Rectal smooth muscle tissue (tissue), 1 donor: ENCODE measurements around the gene EDEM3.
"Not testable (repeated sequence)": the region's sequence is repeated elsewhere in the genome, so short reads cannot be mapped to it uniquely, and the experiment has no call there.

Experiments used
- H3K27ac ChIP-seq: one replicate; pipeline ENCODE4 v1.7.0; 2013; ENCODE audit warnings: low read depth, low read length, inconsistent platforms
- H3K27me3 ChIP-seq: one replicate; pipeline ENCODE4 v1.7.0; 2013; ENCODE audit warnings: low read length; ENCODE audit not compliant: control insufficient read depth, insufficient read depth
- H3K36me3 ChIP-seq: one replicate; pipeline ENCODE4 v1.7.0; 2013; ENCODE audit warnings: low read length; ENCODE audit not compliant: control insufficient read depth, insufficient read depth
- H3K4me1 ChIP-seq: one replicate; pipeline ENCODE4 v1.7.0; 2013; ENCODE audit warnings: low read length; ENCODE audit not compliant: control insufficient read depth, insufficient read depth
- H3K4me3 ChIP-seq: one replicate; pipeline ENCODE4 v1.7.0; 2013; ENCODE audit warnings: low read length
- H3K9ac ChIP-seq: one replicate; pipeline ENCODE4 v1.7.0; 2013; ENCODE audit warnings: low read length

Gene EDEM3

DNA sequence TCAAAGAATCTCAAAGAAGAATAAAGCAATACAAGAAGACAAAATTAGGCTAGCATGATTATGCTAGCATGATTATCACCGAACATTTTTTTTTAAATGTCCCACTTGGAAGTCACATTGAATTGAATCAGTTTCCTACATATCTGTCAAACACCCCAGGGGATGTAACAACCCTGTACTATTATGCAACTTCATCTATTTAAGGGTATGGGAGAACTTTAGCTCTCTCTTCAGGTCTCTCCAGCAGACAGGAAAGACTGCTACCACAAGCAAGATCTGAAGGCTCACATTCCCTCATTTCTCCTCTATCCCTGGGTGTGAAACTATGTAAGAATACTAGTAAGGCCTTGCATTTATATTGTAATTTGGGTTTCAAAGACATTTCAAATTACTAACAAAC, 52.8 kb downstream of the EDEM3 start:
- Histone ChIP-seq H3K4me1 (no peaks in the 10 kb centered on the region), H3K36me3 (peaks cover 3% of the 10 kb centered on the region), H3K27ac (no peak overlapping the region)

DNA sequence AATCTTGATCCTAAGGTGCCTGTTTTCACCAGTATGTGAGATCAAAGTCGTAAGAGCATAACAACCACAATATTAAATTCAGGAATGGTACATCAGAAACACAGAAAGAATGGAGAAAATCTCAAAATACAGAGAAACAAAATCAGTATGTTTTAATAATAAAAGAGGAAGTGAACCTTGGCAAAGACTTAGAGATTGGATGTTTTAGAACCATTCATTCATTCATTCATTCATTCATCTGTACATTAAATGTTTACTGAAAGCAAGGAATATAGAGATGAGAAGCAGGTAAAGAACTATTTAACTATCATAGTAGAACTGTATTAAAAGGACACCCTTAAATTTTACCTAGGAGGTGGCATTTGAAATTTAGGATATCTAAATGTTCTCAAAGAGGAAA, 55.7 kb downstream of the EDEM3 start:
- no peak overlapping the region for H3K27ac ChIP-seq
- H3K4me1 ChIP-seq: no peaks in the 10 kb centered on the region
- H3K4me3 ChIP-seq: no peak overlapping the region
- H3K27me3 ChIP-seq: no peaks in the 10 kb centered on the region
- peaks cover 9% of the 10 kb centered on the region for H3K36me3 ChIP-seq
- no peak overlapping the region for H3K9ac ChIP-seq

More for the DNA sequence above, 52.8 kb downstream of the EDEM3 start:
- H3K9ac ChIP-seq: no peak overlapping the region
- H3K27me3 ChIP-seq: no peaks in the 10 kb centered on the region
- H3K4me3 ChIP-seq: no peak overlapping the region

DNA sequence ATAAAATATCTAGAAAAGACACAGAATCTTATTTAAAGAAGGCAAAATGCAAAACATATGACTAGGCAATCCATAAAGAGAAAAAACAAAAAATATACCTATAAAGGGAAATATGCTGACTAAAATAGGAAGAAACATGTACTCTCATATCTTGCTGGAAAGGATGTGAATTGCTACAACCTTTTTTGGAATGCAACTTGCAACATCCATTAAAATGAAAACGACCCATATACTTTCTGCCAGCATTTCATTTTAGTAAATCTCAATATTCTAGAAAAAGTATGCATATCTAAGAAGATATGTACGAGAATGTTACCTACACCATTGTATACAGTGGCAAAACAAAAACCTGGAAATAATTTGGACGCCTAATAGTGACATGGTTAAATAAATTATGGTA, 56.6 kb downstream of the EDEM3 start:
- no peaks in the 10 kb centered on the region for H3K4me1 ChIP-seq
- H3K9ac ChIP-seq: no peak overlapping the region
- no peaks in the 10 kb centered on the region for H3K27me3 ChIP-seq
- H3K4me3 ChIP-seq: no peak overlapping the region
- no peak overlapping the region for H3K27ac ChIP-seq
- peaks cover 9% of the 10 kb centered on the region for H3K36me3 ChIP-seq

DNA sequence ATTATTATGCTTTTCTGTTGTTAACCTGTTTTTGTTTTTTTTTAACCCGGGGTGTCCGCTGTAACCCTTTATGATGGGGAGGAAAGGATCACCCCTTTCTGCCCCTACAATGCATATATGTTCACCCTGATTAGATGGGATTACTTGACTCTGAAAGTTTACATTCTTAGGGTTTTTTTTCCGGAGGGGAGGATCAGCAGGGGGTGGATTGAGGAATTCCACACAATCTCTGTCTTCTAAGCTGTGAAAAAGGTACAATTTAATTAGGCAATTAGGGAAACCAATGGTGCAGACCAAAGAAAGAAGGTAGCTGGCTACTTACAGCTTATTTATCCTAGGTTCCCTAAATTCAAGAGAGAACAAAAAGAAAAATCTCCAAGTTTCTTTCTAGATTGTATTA, 58.3 kb downstream of the EDEM3 start:
- Histone ChIP-seq H3K4me3 (no peak overlapping the region), H3K9ac (no peak overlapping the region), H3K27me3 (no peaks in the 10 kb centered on the region), H3K36me3 (peaks cover 6% of the 10 kb centered on the region), H3K4me1 (no peaks in the 10 kb centered on the region), H3K27ac (no peak overlapping the region)

DNA sequence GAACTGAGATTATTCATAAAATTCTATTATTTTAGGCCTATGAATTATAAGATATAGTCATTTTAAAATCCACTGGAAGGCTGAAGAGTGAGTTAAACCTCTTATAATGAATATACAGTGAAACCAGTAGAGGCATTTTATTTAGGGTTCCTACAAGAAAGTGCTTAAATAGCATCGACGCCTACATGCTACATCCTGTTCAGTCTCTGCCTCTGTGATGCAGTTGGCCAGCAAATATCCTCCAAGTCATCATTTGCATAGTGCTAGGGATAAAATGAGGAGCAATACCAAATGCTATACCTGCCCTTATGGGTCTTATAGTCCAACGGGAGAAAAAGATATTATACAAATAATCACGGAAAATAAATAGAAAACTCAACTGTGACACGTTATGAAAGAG, 59.6 kb downstream of the EDEM3 start:
- Histone ChIP-seq H3K9ac (no peak overlapping the region), H3K4me1 (no peaks in the 10 kb centered on the region), H3K36me3 (peaks cover 6% of the 10 kb centered on the region), H3K27me3 (no peaks in the 10 kb centered on the region), H3K27ac (no peak overlapping the region), H3K4me3 (no peak overlapping the region)

DNA sequence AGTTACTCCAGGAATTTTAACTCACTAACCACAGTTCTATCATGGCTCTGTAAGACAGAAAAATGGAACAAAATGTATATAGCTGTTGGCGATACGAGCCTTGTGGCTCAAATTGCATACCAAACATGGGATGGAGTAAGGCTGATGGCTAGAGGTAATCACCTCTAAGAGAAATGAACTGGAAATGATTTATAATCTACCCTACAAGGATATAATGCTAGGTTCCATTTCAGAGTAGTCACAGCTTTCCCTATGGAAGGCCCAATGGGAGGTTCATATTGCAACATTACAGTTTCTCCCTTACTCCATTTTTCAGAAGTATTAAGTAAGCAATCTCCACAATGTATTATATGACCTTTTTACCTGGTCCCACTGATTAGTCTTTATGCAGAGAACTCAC, 61.6 kb downstream of the EDEM3 start:
- H3K27me3 ChIP-seq: no peaks in the 10 kb centered on the region
- H3K27ac ChIP-seq: no peak overlapping the region
- H3K4me1 ChIP-seq: no peaks in the 10 kb centered on the region
- H3K36me3 ChIP-seq: peaks cover 6% of the 10 kb centered on the region
- no peak overlapping the region for H3K9ac ChIP-seq
- H3K4me3 ChIP-seq: no peak overlapping the region

DNA sequence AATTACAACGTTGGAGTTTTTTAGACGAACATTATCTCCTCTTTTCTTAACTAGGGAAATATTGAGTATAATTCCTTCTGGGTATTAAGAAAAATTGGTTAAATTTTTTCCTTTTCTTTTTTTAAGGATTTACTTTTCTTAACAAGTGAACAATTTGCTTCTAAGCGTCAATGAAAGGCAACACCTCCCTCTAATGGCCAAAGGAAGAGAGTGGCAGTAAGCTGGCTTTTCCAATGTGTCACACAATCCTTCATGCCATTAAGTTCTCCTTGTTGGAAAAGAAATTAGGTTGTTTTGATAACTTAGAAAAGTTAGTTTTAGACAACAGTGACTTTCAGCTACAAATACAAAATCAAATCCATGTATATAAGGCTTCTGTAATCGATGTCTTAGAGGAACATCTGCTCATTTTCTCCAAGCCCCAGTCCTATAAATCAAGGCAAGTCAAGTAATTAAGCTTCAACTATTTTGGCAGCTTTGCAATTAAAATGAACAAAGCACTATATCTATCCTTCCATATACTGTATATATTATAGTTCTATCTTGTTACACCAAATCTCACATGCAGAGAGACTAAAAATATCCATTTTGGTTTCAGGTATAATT, 62.8 kb downstream of the EDEM3 start:
- Histone ChIP-seq H3K27me3 (no peaks in the 10 kb centered on the region), H3K9ac (no peak overlapping the region), H3K4me1 (no peaks in the 10 kb centered on the region), H3K36me3 (peaks cover 6% of the 10 kb centered on the region), H3K4me3 (no peak overlapping the region), H3K27ac (no peak overlapping the region)

DNA sequence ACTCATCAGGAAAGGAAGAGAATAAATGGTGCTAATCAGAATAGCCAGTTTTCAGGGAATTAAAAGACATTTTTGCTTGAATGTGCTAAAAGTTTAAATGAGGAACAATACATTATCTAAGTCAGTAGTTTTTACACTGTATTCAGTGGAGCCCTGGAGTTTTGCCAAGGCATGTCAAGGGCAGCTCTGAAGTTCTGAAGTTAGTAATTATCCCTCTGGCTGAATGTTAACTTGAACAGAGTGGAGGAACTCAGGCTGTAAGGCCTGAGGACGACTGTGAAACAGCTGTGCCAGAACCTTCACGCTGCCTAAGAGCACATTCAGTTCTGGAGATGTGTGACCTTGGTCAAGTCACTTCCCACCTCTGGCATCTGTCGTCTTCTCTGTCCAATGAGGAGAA, 68.1 kb downstream of the EDEM3 start:
- H3K4me3 ChIP-seq: no peak overlapping the region
- H3K27me3 ChIP-seq: no peaks in the 10 kb centered on the region
- H3K27ac ChIP-seq: no peak overlapping the region
- no peaks in the 10 kb centered on the region for H3K4me1 ChIP-seq
- no peak overlapping the region for H3K9ac ChIP-seq
- H3K36me3 ChIP-seq: no peaks in the 10 kb centered on the region

DNA sequence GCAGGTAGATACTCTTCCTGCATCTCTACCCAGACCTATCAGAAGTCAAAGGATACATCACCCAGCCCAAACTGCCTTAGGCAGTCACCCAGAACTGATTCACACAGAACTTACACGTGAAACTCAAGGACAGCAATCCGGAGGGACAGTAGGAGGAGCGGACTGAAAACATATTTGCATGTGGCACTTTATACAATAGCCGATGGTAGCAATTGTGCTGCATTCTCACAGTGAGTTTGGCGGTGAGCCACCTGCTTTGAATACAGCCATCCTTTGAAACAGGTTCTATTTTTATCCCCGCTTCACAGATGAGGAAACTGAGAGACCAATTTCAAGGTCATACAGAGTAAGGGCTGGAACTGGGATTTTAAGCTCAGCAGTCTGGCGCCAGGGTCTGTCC, 69.5 kb downstream of the EDEM3 start:
- Histone ChIP-seq H3K27me3 (no peaks in the 10 kb centered on the region), H3K36me3 (no peaks in the 10 kb centered on the region), H3K4me1 (no peaks in the 10 kb centered on the region), H3K27ac (no peak overlapping the region), H3K4me3 (no peak overlapping the region), H3K9ac (no peak overlapping the region)

DNA sequence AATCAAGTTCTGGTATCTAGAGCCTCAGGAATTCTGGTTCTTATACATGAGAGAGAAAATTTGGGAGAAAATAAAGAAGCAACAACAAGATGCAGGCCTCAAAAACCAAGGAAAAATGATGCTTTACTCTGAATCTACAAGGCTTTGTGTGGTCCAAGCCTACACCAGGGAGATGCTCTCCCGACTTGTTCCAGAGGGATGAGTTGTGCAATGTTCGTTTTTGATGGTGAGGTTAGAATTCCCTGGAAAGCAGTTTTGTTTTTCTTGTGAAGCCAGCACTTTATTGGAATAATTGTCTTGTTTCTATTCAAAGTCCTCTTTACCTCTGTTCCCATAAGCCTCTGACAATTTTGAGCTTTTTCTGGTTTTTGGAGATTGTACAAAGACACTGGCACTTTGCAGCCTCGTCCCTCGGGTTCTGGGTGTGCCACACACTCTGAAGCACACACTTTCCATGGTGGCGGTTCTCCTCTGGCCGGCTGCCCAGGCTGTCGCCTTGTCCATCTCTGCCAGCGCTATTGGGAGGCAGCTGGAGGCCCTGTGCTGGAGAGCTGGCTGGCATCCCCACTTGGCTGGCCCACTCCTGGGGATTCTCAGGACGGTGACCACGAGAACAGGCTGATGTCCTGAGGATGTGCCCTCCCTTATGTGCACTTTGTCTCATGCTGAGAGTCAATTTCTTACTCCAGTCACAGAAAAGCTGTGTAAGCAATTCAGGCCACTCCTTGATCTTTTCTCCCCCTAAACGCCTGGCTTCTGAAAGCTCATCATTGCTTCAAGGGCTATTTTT, 70.2 kb downstream of the EDEM3 start:
- no peaks in the 10 kb centered on the region for H3K4me1 ChIP-seq
- H3K36me3 ChIP-seq: no peaks in the 10 kb centered on the region
- H3K27me3 ChIP-seq: no peaks in the 10 kb centered on the region
- H3K27ac ChIP-seq: no peak overlapping the region
- no peak overlapping the region for H3K4me3 ChIP-seq
- no peak overlapping the region for H3K9ac ChIP-seq

DNA sequence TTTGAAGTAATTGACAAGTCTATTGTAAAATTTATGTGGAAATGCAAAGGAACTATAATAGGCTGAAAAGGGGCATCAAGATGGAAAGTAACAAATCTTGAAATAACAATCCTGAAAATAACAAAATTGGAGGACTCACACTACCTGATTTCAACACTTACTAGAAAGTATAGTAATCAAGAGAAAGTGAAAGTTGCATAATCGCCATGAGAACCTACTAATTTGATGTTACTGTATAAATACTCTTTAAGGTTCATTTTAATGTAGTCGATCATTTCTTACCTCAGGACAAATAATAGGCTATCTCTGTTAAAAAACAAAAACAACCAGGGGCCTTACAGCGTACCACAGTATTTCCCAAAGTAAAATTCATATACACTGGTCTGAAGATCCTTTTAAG, 71.7 kb downstream of the EDEM3 start:
- Histone ChIP-seq H3K27ac (no peak overlapping the region), H3K4me1 (no peaks in the 10 kb centered on the region), H3K27me3 (no peaks in the 10 kb centered on the region), H3K36me3 (no peaks in the 10 kb centered on the region), H3K4me3 (no peak overlapping the region), H3K9ac (no peak overlapping the region)

DNA sequence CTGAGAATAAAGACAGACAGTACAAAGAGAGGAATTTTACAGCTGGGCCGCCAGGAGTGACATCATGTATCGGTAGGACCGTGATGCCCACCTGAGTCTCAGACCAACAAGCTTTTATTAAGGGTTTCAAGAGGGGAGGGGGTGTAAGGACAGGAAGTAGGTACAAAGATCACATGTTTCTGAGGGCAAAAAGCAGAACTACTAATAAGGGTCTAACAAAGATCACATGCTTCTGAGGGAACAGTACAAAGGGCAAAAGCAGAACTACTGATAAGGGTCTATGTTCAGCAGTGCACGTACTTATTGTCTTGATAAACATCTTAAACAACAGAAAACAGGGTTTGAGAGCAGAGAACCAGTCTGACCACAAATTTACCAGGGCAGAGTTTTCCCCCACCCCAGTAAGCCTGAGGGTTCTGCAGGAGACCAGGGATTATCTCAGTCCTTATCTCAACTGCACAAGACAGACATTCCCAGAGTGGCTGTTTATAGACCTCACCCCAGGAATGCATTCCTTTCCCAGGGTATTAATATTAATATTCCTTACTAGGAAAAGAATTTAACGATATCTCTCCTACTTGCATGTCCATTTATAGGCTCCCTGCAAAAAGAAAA, 73.9 kb downstream of the EDEM3 start:
- not testable (repeated sequence) for H3K4me1 ChIP-seq, H3K36me3 ChIP-seq, H3K4me3 ChIP-seq, H3K9ac ChIP-seq, H3K27me3 ChIP-seq, H3K27ac ChIP-seq

DNA sequence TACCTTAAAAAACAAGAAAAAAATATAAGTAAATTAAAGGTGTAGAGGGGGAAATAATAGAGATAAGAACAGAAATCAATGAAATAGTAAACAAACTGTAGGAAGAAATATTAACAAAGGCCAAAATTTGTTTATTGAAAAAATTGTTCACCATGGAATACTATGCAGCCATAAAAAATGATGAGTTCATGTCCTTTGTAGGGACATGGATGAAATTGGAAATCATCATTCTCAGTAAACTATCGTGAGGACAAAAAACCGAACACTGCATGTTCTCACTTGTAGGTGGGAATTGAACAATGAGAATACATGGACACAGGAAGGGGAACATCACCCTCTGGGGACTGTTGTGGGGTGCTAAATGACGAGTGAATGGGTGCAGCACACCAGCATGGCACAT, 75.2 kb downstream of the EDEM3 start:
- H3K4me1 ChIP-seq, H3K4me3 ChIP-seq, H3K27ac ChIP-seq, H3K9ac ChIP-seq, H3K36me3 ChIP-seq, H3K27me3 ChIP-seq: not testable (repeated sequence)
